ENCODE results near the gene CTDSPL. TPM values are rescaled to one million over a fixed set of nuclear protein-coding genes. Genes with fewer than 3 reads are reported as not detected.
"Not testable (repeated sequence)": the region's sequence is repeated elsewhere in the genome, so short reads cannot be mapped to it uniquely, and the experiment has no call there.

The CTDSPL gene
- total and polyA plus RNA-seq, 2 experiments from 2014 or later = 29.2 to 33.7 TPM

DNA sequence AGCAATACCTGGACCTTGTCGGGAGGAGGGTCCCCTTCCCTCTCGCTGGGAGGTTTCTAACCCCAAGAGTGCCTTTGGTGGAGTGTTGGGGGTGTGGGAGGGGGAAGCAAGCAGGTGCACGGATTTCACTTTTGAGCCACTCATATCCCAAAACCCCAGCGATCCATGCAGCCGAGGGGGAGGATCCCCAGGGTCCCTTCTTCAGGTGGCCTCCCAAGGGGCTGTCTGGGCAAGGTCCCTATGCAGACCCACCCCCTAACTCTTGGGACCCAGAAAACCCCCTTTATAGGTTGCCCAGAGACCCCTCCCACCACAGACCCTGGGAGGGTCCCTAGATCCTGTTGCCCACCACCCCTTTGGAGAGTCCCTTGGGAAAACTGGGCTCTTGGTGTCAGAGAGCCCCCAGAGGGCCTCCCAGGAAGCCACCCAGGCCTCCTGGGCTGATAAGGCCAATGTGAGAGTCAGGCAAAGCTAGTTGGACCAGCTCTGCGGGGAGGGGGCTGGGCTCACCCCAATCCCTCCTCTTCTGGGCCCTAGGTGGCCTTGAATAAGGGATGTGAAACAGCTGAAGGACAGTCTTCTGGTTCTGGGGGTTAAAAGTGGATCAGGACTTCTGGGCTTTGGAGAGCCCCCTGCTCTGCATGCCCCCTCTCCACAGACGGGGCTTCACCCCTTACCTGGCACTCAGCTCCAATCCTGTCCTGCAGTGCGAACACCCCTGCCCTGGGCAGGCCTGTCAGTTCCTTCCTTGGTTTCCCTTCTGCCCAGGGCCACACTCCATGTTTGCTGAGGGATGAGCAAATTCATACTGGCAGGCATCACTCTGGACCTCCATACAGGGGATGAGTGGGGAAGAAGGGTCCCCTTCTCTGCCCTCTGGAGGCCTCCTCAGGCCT is 168.7 kb downstream of the CTDSPL start:
- peak overlapping the region; percentile 17 for H3K4me3 ChIP-seq
- no peaks in the 10 kb centered on the region for H3K9me2 ChIP-seq (replicated peaks; ENCODE audit: insufficient read depth)
- peak overlapping the region; percentile 24 for H2AFZ ChIP-seq
- DNase-seq (ENCODE audit: low spot score) = peak; percentile 58
- H3K4me2 ChIP-seq = peak overlapping the region; percentile 89
- peaks cover 9% of the 10 kb centered on the region for H3K4me1 ChIP-seq (ENCODE audit: insufficient read depth)
- H4K20me1 ChIP-seq (ENCODE audit: insufficient read depth, poor library complexity, severe bottlenecking) = no peaks in the 10 kb centered on the region
- no peak for TF ChIP-seq EZH2phosphoT487 (IDR thresholded peaks at IDR 0.05; ENCODE audit: low read depth, severe bottlenecking, unreplicated experiment)
- no peak for TF ChIP-seq EZH2 (IDR thresholded peaks at IDR 0.05; ENCODE audit: borderline replicate concordance)
- TF ChIP-seq, protein P1, sequence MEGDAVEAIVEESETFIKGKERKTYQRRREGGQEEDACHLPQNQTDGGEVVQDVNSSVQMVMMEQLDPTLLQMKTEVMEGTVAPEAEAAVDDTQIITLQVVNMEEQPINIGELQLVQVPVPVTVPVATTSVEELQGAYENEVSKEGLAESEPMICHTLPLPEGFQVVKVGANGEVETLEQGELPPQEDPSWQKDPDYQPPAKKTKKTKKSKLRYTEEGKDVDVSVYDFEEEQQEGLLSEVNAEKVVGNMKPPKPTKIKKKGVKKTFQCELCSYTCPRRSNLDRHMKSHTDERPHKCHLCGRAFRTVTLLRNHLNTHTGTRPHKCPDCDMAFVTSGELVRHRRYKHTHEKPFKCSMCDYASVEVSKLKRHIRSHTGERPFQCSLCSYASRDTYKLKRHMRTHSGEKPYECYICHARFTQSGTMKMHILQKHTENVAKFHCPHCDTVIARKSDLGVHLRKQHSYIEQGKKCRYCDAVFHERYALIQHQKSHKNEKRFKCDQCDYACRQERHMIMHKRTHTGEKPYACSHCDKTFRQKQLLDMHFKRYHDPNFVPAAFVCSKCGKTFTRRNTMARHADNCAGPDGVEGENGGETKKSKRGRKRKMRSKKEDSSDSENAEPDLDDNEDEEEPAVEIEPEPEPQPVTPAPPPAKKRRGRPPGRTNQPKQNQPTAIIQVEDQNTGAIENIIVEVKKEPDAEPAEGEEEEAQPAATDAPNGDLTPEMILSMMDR (IDR thresholded peaks at IDR 0.05; ENCODE audit: poor library complexity) = no peak
- WGBS (ENCODE audit: low lambda C conversion rate, missing lambda C conversion rate) = 65% methylated on average over 8 of the region's 8 CpGs
- H3K27ac ChIP-seq = peak overlapping the region; percentile 83
- H3K9me3 ChIP-seq (ENCODE audit: low read depth) = no peaks in the 10 kb centered on the region
- no peaks in the 10 kb centered on the region for H3K27me3 ChIP-seq
- no peaks in the 10 kb centered on the region for H3K79me2 ChIP-seq
- H3K36me3 ChIP-seq (replicated peaks; ENCODE audit: insufficient read depth, low read depth) = no peaks in the 10 kb centered on the region

DNA sequence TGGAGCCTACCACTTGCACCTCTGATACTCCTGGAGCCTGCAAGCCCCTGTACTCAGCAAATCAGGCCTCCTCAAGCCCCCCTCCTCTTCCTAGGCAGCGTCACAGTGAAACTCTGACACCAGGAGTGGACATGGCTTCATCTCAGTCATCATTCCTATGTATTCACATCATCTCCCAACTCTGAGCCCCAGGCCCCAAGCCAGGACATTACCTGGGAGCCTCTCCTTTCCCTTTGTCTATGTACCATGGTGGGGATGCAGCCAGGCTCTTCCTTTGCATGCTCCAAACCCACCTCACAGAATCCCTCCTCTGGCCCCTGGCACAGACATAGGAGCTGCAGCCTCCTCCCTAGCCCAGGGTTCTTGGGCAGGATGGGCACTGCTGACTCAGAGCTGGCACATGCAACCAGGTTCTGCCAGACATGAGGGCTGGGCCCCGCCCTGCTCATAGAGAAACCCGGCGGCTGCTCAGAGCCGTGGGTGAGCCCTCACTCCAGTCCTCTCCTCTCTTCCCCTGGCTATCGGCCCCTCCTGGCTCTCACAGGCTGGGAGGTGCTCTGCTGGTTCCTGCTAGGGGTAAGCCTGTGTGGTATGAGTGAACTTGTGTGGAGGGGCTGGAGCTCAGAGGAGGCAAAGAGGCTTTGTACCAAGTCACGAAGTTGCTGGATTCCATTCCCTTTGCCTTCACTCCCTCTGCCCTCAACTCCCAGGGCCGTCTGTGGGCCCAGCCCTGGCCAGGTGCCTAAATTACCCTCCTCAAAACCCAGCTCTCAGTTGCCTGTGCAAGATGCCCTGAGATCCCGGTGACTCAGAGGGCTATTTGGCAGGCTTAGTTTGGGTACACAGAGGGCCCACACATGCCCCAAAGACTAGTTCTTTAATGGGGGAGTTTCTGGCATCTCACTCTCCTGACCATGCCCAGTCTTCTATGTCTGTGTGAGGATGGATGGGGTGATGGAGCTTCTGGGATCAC is 169.6 kb downstream of the CTDSPL start:
- TF ChIP-seq, protein P1 (IDR thresholded peaks at IDR 0.05; ENCODE audit: poor library complexity) = no peak
- TF ChIP-seq EZH2phosphoT487 (IDR thresholded peaks at IDR 0.05; ENCODE audit: low read depth, severe bottlenecking, unreplicated experiment) = no peak
- no peaks in the 10 kb centered on the region for H3K9me2 ChIP-seq (replicated peaks; ENCODE audit: insufficient read depth)
- no peaks in the 10 kb centered on the region for H3K27me3 ChIP-seq
- H3K4me2 ChIP-seq = no peak overlapping the region
- DNase-seq (ENCODE audit: low spot score) = peak; percentile 30
- H3K27ac ChIP-seq = no peak overlapping the region
- 80% methylated on average over 9 of the region's 9 CpGs for WGBS (ENCODE audit: low lambda C conversion rate, missing lambda C conversion rate)
- H3K4me1 ChIP-seq (ENCODE audit: insufficient read depth) = peaks cover 9% of the 10 kb centered on the region
- no peaks in the 10 kb centered on the region for H3K36me3 ChIP-seq (replicated peaks; ENCODE audit: insufficient read depth, low read depth)
- H3K4me3 ChIP-seq = no peak overlapping the region
- H4K20me1 ChIP-seq (ENCODE audit: insufficient read depth, poor library complexity, severe bottlenecking) = no peaks in the 10 kb centered on the region
- no peak overlapping the region for H2AFZ ChIP-seq
- H3K79me2 ChIP-seq = no peaks in the 10 kb centered on the region
- no peaks in the 10 kb centered on the region for H3K9me3 ChIP-seq (ENCODE audit: low read depth)

DNA sequence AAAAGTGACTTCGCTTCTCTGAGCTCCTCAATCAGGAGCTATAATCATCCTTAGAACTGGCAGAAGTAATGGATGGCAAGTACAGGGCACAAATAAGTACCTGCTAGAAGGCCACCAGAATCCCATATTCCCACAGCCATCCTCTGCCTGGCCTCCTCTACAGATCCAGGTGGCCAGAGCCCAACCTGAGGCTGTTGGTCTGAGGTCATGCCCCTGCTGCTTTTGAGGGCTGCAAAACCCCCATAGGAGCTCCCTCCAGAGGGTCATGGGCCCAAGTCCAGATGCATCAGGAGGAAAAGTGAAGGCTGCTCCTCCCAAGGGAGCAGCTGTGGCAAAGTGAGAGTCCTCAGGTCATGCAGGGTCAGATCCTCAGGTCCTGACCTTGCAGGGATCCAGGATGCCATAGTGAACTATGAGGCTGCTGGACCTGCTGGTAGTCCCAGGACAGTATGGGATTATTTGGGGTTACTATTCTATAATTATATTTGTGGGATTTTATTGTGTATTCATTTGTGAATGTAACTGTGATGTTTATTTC is 170.7 kb downstream of the CTDSPL start:
- H3K36me3 ChIP-seq (replicated peaks; ENCODE audit: insufficient read depth, low read depth) = no peaks in the 10 kb centered on the region
- H3K4me3 ChIP-seq = no peak overlapping the region
- H2AFZ ChIP-seq = no peak overlapping the region
- H3K4me1 ChIP-seq (ENCODE audit: insufficient read depth) = peaks cover 9% of the 10 kb centered on the region
- TF ChIP-seq, protein P1 (IDR thresholded peaks at IDR 0.05; ENCODE audit: poor library complexity) = no peak
- TF ChIP-seq EZH2phosphoT487 (IDR thresholded peaks at IDR 0.05; ENCODE audit: low read depth, severe bottlenecking, unreplicated experiment) = no peak
- TF ChIP-seq EZH2 (IDR thresholded peaks at IDR 0.05; ENCODE audit: borderline replicate concordance) = no peak
- H3K9me2 ChIP-seq (replicated peaks; ENCODE audit: insufficient read depth) = no peaks in the 10 kb centered on the region
- H4K20me1 ChIP-seq (ENCODE audit: insufficient read depth, poor library complexity, severe bottlenecking) = no peaks in the 10 kb centered on the region
- no peak for DNase-seq (ENCODE audit: low spot score)
- H3K27me3 ChIP-seq = no peaks in the 10 kb centered on the region
- H3K79me2 ChIP-seq = no peaks in the 10 kb centered on the region
- H3K27ac ChIP-seq = no peak overlapping the region
- 100% methylated on average over 1 of the region's 1 CpG for WGBS (ENCODE audit: low lambda C conversion rate, missing lambda C conversion rate)
- H3K4me2 ChIP-seq = no peak overlapping the region
- no peaks in the 10 kb centered on the region for H3K9me3 ChIP-seq (ENCODE audit: low read depth)

DNA sequence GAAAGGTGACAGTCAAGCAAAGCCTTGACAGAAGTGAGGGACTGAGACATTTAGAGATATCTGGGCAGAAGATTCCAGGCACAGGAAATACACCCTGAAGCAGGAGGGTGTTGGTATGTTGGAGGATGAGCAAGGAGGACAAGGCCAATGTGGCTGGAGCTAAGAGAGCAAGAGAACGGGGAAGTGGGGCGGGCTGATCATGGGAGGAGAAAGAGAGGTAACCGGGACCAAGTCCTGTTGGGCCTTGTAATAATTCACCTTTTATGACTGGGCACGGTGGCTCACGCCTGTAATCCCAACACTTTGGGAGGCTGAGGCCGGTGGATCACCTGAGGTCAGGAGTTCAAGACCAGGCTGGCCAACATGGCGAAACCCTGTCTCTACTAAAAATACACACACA is 171.9 kb downstream of the CTDSPL start:
- not testable (repeated sequence) for H3K27ac ChIP-seq; H3K4me2 ChIP-seq; H3K4me1 ChIP-seq (ENCODE audit: insufficient read depth); H3K4me3 ChIP-seq; H3K9me2 ChIP-seq (replicated peaks; ENCODE audit: insufficient read depth); H4K20me1 ChIP-seq (ENCODE audit: insufficient read depth, poor library complexity, severe bottlenecking); H3K9me3 ChIP-seq (ENCODE audit: low read depth); DNase-seq (ENCODE audit: low spot score); H3K79me2 ChIP-seq; H3K27me3 ChIP-seq; H3K36me3 ChIP-seq (replicated peaks; ENCODE audit: insufficient read depth, low read depth); H2AFZ ChIP-seq
- WGBS (ENCODE audit: low lambda C conversion rate, missing lambda C conversion rate) = 86% methylated on average over 7 of the region's 7 CpGs
